GM10266 (cell line): ENCODE data around the gene AFTPH.

Experiments used
- DNase-seq: peaks from one replicate; pipeline ENCODE4 v3.0.0; 2012; ENCODE audit errors: extremely low spot score
- TF ChIP-seq, protein P1 (sequence below): IDR thresholded peaks from 2 replicates; pipeline ENCODE4 v1.5.1; 2012; ENCODE audit warnings: mild to moderate bottlenecking, low read depth; ENCODE audit not compliant: control insufficient read depth, insufficient read depth; ENCODE audit errors: missing control alignments

Gene AFTPH

DNA sequence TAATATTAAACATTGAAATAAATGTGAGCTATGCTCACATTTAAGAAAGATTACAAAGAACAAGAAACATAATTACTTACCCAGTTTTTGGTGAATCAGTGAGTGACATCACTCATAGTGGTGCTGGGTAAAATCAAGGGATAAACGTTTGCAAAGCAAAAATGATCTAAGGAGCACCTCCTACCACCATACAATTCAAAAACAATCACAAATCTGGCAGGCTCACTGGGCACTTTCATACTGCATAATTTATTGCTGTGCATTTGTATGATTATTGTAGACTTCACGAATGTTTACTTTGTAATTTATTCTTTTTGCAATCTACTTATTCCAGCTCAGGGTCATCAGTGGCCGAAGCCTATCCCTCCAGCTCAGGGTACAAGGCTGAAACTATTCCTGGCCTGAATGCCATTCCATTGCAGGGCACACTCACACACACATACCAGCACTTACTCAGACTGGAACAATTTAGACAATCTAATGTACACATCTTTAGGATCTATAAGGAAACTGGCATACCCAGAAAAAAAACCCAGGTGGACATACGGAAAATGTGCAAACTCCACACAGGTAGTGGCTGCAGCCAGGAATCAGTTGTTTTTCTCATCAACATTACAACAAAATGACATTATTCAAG lies 34.4 kb downstream of the AFTPH start:
- TF ChIP-seq, protein P1, sequence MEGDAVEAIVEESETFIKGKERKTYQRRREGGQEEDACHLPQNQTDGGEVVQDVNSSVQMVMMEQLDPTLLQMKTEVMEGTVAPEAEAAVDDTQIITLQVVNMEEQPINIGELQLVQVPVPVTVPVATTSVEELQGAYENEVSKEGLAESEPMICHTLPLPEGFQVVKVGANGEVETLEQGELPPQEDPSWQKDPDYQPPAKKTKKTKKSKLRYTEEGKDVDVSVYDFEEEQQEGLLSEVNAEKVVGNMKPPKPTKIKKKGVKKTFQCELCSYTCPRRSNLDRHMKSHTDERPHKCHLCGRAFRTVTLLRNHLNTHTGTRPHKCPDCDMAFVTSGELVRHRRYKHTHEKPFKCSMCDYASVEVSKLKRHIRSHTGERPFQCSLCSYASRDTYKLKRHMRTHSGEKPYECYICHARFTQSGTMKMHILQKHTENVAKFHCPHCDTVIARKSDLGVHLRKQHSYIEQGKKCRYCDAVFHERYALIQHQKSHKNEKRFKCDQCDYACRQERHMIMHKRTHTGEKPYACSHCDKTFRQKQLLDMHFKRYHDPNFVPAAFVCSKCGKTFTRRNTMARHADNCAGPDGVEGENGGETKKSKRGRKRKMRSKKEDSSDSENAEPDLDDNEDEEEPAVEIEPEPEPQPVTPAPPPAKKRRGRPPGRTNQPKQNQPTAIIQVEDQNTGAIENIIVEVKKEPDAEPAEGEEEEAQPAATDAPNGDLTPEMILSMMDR: no peak
- DNase-seq: no peak

DNA sequence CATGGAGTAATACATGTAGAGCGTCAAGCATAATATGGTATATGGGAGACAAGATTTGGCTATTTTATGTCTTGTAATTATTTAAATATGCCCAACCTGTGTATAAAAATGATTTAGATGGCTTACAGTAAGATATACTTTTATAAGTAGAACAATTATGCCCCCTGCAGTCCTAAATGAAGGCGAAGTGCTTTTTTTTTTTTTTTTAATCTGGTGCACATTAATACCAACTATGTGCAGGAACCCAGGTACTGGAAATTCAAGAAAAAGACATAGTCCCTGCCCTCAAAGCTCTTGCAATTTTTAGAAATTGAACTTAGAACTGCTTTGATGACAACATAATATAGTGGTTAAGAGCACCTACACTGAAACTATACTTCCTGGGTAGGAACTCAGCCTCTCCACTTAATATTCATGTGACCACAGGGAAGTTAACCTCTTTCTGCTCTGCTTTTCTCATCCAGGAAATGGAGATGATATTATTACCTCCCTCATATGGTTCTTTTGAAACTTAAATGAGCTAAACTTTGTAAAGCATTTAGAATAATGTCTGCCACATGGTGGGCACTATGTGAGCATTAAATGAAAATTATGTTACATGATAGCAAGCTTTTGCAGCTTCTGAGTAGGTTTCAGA lies 38.1 kb downstream of the AFTPH start:
- no peak for DNase-seq
- TF ChIP-seq, protein P1: peak; percentile 16

DNA sequence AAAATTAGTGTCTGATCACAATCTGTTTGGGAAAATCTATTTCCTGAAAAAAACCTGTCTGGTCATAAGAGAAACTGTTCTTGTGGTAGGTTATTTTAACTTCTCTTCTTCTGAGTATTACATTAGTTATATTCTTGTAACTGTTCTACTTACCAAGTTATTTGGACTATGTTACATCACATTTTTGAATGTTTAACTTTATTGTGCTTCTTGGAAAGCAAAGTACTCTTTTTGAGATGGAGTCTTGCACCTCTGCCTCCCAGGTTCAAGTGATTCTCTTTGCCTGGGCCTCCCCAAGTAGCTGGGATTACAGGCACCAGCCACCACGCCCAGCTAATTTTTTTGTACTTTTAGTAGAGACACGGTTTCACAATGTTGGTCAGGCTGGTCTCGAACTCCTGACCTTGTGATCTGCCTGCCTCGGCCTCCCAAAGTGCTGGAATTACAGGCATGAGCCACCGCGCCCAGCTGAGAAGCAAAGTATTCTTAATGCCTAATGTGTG lies 39.4 kb downstream of the AFTPH start:
- no peak for DNase-seq
- TF ChIP-seq, protein P1: no peak

DNA sequence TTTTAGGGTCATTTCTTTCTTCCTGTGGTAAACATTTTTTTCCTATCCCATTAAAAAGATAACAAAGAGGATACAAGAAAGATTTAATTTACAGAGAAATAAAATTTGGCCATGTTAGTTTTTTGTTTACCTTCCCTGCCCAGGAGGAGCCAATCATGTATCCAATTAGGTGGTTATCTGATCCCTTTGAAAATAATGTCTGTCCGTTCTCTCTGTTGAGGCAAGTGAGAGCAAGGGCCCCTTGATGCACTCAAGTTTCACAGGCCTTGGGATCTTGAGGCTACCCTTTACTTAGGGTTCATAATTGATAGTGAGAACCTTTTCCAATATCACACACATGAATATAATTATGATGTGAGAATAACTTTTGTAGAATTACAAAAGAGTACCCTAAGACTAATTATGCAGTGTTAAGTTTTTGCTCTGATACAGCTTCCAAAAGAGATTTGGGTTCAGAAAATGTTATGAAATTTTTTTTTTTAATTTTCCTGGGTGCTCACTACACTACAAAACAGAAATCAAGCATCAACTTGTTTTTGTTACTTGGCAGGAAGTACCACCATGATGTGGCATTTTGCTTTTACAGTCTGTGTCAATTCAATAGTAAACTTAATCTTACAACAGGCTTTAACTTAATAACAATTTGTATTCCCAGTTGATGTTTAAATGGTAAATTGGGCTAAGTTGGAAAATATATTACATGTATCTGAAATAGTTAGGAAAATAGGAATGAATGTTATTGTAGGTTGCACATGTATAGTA lies 42.0 kb downstream of the AFTPH start:
- DNase-seq: no peak
- TF ChIP-seq, protein P1: no peak

DNA sequence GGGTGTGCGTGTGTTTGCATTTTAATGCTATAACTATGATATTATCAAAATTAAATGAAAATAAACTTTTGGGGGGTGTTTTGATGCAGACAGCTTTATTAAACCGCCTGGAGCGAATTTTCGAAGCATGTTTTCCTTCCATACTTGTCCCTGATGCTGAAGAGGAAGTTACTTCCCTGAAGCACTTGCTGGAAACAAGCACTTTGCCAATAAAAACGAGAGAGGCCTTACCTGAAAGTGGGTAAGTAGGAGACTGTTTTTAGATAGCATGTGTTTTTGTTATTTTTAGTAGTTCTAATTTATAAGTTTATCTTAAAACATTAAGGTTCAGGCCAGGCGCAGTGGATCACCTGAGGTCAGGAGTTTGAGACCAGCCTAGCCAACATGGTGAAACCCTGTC lies 43.3 kb downstream of the AFTPH start:
- TF ChIP-seq, protein P1: no peak
- DNase-seq: no peak

DNA sequence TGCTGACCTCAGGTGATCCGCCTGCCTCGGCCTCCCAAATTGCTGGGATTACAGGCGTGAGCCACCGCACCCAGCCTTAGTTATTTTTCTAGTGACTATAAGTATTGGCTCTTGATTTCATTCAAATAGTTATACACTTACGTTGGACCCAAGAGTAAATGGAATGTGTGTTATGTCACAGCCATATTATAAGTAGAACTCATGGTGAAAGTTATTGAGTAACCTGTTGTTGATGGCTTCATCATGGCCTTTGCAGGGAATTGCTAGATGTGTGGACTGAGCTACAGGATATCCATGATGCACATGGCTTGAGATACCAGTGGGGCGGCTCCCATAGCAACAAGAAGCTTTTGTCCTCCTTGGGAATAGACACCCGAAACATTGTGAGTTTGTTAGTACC lies 44.7 kb downstream of the AFTPH start:
- TF ChIP-seq, protein P1: no peak
- no peak for DNase-seq
